IPS-11a (cell line): Measurements from ENCODE around the gene RNF157.

Source experiments
- H3K4me3 ChIP-seq: one replicate; pipeline ENCODE4 v1.5.1; 2013; ENCODE audit warnings: low read depth, low read length, control low read depth

RNF157 gene

GRCh38 chr17:76240461-76241203 lies at the start of gene RNF157:
Gene RNF157, minus strand, starts transcription at chr17:76240493. Its CDS starts 253 bp downstream, at chr17:76240240.
- peak within 1 kb of the TSS; percentile 56 for H3K4me3 ChIP-seq

DNA sequence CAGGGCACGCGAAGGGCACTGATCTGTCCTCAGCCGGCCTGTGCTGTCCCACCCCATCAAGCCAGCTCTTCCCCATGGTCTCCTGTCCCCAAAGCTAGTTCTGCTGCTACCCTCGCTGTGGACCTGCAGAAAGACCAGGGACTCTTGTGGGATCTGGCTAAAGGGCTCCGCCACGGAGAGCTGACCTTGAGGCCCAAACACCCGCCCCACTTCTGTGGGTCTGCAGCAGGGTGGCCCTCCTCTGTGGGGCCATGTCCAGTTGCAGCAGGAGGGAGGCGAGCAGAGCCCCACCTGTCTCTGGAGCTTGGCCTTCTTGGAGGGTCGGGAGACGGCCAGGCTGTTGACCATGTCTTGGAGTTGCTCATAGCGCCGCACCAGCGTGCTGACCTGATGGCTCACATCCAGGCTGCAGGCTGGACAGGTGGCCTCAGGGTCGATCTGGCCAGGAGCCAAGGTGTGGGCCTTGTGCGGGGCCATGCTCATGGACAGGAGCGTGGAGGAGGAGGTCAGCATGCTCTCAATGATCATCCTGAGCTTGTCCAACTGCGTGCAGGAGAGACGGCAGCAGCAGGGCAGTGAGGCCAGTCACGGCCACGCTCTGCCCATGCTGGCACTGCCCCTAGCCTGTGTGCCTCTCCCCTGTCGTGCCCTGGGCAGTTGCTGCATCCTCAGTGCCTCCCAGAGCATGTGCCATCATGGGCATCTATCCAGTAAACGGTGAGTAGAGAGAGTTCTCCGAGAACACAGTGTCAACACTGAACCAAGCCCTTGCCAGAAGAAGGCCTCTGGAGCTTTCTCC lies 41.5 kb upstream of the RNF157 start:
- H3K4me3 ChIP-seq: no peak overlapping the region

GRCh38 chr17:76280650-76281049 lies 40.4 kb upstream of the RNF157 start:
- no peak overlapping the region for H3K4me3 ChIP-seq

DNA sequence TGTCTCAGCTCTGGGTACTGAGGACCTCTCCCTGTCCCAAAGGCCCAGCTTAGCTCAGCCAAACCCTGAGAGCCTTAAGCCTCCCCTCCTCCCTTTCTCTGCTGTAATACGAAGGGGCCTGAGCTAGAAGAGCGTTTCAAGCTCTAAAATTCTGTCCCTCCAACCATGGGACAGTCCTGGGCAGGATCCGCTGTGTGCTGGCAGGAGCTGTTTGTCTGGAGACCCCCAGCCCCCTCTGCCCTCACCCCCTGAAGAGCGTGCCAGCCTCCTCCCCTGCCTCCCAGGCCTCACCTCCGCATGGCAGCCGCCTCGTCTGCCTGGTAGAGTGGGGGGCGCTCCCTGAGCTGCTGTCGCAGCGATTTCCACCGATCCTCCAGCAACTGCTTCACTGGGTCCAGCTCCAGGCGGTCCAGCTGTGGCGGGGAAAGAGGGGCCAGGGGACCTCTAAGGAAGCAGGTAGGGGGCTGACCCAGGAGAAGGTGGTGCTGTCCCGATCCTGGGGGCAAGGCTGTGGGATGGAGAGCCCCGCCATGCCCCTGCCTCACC lies 39.5 kb upstream of the RNF157 start:
- H3K4me3 ChIP-seq: no peak overlapping the region

DNA sequence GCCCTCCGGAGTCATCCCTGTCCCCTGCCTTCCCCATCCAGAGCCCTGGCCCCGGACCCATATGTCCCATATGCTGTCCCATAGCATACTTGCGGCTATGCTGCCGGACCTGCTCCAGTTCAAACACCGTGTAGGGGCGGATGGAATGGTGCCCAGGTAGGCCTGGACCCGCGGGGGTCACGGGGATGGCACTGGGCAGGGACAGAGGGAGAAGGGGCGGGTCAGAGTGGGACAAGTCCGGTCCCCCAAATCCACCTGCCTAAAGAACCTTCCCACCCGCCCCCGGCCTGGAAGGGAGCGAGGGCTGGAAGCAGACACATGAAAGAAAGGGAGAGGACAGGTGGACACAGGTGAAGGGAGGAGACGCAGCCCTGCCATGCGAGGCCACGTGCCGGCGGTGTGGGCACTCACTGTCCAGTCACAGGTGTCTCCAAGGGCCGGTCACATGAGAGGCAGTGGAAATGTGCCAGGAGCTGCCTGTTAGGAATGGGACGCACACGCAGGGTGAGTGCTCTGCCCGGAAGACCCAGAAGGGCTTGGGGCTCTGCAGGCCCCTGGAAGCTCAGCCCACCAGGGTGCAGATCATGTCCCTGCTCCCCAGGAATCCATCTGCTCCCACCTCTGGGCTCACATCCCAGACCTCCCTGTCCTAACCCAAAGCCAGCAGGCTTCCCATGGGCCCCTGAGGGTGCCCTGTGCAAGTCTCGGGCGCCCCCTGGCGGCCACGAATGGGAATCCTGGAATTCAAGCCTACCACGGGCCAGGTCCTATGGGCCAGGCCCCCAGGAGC lies 38.9 kb upstream of the RNF157 start:
- no peak overlapping the region for H3K4me3 ChIP-seq

DNA sequence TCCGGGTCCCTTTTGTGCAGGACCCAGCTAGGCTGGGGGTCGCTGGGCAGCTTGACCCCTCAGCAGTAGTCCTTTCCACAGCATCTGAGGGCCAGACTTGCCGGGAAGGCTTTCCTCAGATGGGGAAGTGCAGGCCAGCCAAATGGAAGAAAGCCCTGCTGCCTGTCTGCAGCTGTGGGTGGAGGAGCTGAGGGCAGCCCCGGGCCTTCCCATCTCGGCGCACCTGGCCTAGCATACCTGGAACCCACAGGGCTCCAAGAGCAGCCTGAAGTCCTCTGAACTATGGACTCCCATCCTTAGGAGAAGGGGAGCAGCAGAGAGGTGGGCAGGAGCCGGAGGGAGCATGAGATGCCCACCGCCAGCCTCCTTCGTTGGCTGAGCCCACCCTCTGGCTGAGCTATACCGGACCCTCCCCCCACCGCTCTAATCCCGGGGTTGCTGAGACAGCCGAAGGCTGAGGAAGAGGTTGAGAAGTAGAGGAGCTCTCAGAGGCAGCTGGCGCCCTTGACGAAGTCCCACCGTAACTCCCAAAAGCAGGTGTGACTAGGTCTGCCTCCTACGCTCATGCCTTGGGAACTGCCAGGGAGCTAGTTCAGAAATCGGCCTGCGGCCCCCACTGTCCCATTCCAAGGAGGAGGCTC lies 38.1 kb upstream of the RNF157 start:
- no peak overlapping the region for H3K4me3 ChIP-seq

- H3K4me3 ChIP-seq: no peak overlapping the region
Observed at GRCh38 chr17:76277300-76278267, 37.3 kb upstream of the RNF157 start.

GRCh38 chr17:76276461-76277299 lies 36.4 kb upstream of the RNF157 start:
- no peak overlapping the region for H3K4me3 ChIP-seq

DNA sequence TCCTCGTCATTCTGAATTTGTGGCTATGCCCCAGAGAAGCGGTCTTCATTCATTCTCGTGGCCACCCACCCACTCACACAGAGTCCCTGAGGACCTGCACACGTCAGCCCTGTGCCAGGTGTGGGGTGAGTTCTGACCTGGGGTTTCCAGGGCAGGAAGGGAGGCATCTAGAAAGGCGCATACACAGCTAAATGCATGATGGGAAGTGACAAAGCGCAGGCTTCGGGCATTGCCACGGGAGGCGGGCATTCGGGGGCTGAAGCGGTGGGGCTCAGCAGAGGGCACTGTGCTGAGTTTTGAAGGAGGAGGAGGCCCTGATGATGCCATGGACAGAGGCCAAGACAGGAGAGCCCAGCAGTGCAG lies 35.8 kb upstream of the RNF157 start:
- H3K4me3 ChIP-seq: no peak overlapping the region

GRCh38 chr17:76275382-76276068 lies 35.2 kb upstream of the RNF157 start:
- H3K4me3 ChIP-seq: no peak overlapping the region

DNA sequence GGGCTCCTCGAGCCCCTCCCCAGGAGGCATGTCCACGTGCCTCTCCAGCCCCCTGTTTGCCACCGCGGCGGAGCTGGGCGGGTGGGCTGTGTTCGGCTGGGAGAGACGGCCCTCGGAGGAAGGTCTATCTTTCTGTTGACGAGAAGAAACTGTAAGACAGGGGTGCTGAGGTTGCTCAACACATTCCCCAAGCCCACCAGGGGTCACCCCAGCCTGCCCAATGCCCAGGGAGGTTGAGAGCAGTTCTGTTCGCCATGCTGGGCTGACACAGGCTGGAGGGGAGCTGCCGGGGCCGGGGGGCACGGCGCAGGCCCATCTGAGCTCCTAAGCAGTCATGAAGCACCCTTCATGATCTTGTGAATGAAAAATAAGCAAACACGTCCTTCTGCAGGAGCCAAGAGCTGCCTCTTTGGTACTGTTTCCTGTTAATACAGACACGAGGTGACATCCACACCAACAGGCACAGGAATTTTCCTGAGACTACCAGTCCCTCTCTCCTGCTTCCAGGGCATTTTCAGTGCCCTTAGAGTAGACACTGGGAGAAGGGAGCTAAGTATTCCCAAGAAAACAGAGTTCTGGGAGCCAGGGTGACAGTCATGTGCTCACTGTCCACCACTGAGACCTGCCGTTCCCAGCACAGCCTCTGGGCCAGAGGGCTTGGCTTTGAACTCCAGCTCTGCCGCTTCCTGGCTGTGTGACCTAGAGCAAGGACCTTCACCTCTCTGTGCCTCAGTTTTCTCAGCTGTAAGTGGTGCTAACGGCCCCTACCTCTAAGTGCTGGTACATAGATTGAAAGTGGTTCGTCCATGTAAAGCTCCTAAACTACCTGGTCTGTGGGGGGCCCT lies 34.0 kb upstream of the RNF157 start:
- H3K4me3 ChIP-seq: no peak overlapping the region

- no peak overlapping the region for H3K4me3 ChIP-seq
Observed at GRCh38 chr17:76273445-76274111, 33.3 kb upstream of the RNF157 start.

DNA sequence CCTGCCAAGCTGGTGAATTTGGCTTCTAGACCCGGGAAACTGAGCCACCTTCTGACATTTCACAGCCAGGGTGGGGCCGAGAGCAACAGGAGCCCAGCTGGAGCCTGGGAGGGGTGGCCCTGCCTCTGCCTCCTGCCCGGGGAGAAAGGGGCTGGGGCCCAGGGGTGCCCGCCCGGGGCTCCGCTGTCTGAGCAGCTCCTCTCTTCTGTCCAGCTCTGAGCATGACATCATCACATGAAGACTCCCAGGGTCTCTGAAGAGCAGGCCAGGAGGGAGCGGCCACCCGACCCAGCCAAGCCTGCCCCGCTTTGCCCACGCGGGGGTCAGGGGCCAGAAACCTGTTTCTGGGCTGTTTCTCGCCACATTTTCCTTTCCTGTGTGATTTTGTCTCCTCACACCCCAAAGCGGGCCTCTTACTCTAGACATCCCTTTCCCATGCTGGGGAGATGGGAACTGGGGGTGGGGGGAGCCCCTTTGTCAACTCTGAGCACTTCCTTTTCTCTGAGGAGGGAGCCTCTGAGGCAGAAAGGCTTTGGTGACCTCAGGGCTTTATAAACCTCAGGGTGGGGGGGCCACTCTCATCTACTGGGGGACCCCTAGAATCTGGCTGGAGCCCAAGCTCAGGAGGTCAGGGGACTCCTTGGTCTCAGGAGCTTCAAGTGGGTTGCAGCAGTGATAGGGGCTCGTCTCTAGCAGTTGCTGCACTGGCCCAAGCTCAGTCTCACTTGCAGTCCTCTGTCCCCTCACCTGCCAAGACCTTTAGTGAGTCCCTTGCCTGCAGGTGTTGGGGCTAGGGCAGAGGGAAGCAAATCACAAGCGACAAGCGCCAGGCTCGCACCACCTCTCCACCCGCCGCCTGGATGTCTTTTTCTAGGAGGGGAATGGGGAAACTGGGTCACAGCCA lies 32.5 kb upstream of the RNF157 start:
- H3K4me3 ChIP-seq: no peak overlapping the region

DNA sequence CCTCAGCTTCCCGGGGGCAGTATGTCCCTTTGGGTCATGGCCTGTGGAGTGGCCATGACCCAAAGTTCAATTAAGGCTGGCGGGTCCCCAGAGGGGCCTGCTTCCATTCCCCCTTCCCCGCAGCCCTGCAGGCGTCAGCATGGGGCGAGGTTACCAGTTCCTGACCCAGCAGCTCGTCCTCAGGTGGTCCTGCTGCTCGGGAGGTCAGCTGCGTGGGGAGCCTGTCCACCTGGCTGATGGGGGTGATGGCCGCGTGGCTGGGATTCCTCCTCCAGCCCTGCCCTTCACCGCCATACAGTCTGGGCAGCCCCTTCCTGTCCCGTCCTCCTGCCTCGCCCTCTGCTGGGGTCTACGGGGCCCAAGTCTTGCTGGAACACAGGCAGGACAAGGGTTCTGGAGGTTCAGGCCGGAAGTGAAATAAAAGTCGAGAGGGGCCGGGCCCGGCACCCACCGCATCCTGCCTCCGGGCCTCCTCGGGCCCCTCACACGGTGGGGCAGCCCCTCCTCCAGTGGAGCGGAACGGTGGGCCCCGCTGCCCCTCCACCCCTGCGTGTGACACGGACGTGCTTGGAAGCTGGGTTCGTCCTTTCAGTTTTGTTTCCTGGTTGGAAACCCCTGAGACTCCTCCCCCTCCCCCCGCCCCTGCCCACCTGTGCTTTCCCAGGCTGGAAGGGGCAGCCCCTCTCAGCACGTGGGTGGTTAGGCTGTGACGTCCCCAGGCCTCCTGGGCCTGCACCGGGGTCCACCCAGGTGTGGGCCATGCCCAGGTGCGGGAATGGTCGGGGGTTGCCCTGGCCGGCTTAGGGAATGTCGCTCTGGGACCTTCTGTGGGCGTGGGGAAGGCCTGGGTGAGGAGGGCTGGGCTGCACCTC lies 31.6 kb upstream of the RNF157 start:
- H3K4me3 ChIP-seq: no peak overlapping the region
